Gastrocnemius medialis (tissue), 4 donors: ENCODE data around the gene DNAL1. TPM values are rescaled to one million over a fixed set of nuclear protein-coding genes. Genes with fewer than 3 reads are reported as not detected.

ENCODE experiments used
- ATAC-seq, 2 donors: fragments of 150-250 bp; one replicate each; pipeline ENCODE4 v1.9.1; 2016
- DNase-seq, 2 donors: peaks; one replicate each; pipeline ENCODE4 v3.0.0-alpha.2; 2019
- H3K27ac ChIP-seq, 4 donors: fragments of 200-600 bp; sonication (generic); 1 replicate in 1 of 4; 2 replicates in 3 of 4; pipeline ENCODE4 v1.5.1; 2016 to 2018; ENCODE audit warnings: mild to moderate bottlenecking in 2 of 4, moderate library complexity in 1 of 4
- H3K27me3 ChIP-seq, 3 donors: fragments of 200-600 bp; sonication (generic) in 2 of 3; 1 replicate in 1 of 3; 2 replicates in 2 of 3; pipeline versions ENCODE4 v1.5.1 to v1.6.0; 2016 to 2019; ENCODE audit warnings: mild to moderate bottlenecking in 1 of 3, moderate library complexity in 1 of 3
- H3K36me3 ChIP-seq, 2 donors: fragments of 200-600 bp; sonication (generic) in 1 of 2; one replicate each; pipeline ENCODE4 v1.5.1; 2017 to 2018
- H3K4me1 ChIP-seq, 2 donors: fragments of 200-600 bp; sonication (generic) in 1 of 2; one replicate each; pipeline ENCODE4 v1.5.1; 2016 to 2017; ENCODE audit warnings: mild to moderate bottlenecking in 2 of 2
- H3K4me3 ChIP-seq, 4 donors: fragments of 200-600 bp; sonication (generic) in 3 of 4; 1 replicate in 1 of 4; 2 replicates in 3 of 4; pipeline ENCODE4 v1.5.1; 2016 to 2019; ENCODE audit warnings: mild to moderate bottlenecking in 2 of 4
- H3K9me3 ChIP-seq, 3 donors: fragments of 200-600 bp; sonication (generic) in 2 of 3; 1 replicate in 1 of 3; 2 replicates in 2 of 3; pipeline ENCODE4 v1.5.1; 2016 to 2019
- CTCF ChIP-seq, 5 experiments: fragments of 450-650 bp in 3 of 5; fragments of 200-600 bp in 2 of 5; sonication (generic) in 2 of 5; IDR thresholded peaks in 4 of 5; conservative IDR thresholded peaks in 1 of 5; 1 replicate in 4 of 5; 2 replicates in 1 of 5; pipeline ENCODE4 v1.5.1; 2016 to 2019; ENCODE audit warnings: antibody characterized with exemption in 5 of 5, mild to moderate bottlenecking in 3 of 5, moderate library complexity in 3 of 5
- POLR2A ChIP-seq, 2 donors: fragments of 450-650 bp; IDR thresholded peaks; one replicate each; pipeline ENCODE4 v1.6.1; 2017; ENCODE audit warnings: antibody characterized with exemption in 2 of 2, mild to moderate bottlenecking in 2 of 2, moderate library complexity in 2 of 2
- in situ Hi-C, 4 donors: fragments of 200-750 bp; cut with MboI; loops; one replicate each; pipeline versions ENCODE4 v1.15.0 to v1.8.0; 2017; ENCODE audit warnings: low sequenced_read_pairs in 4 of 4
- intact Hi-C: fragments of 100-400 bp; cut with DNase I; formaldehyde crosslinking; loops from one replicate; pipeline ENCODE4 v1.15.1; 2023; ENCODE audit warnings: low total_unique reads
- total RNA-seq, 4 donors: library from RNA; depleted of rRNA; stranded (reverse); fragments of >200 nt; gene quantifications; one replicate each; pipeline versions ENCODE4 v1.1.0 to v1.2.3, GENCODE V29; 2016

Gene DNAL1
- total RNA-seq, 4 donors from 2014 or later = 6.4 to 8.2 (median 7.7) TPM

GRCh38 chr14:73613419-73613963 is 31.3 kb upstream of the DNAL1 start:
- TF ChIP-seq CTCF (IDR thresholded peaks at IDR 0.05 in 4 of 5, conservative IDR thresholded peaks at IDR 0.05 in 1 of 5) (no peak), POLR2A (IDR thresholded peaks at IDR 0.05) (no peak)
- Histone ChIP-seq H3K4me3 (peak overlapping the region in 3 of 4 donors; percentile 61 to 69 (median 62)), H3K27ac (peak overlapping the region in 1 of 4 donors; percentile 80), H3K9me3 (no peaks in the 10 kb centered on the region), H3K36me3 (no peaks in the 10 kb centered on the region), H3K27me3 (no peaks in the 10 kb centered on the region), H3K4me1 (no peaks in the 10 kb centered on the region)
- DNase-seq (no peak), ATAC-seq (no peak)
- intact Hi-C loops (no loop called here), in situ Hi-C loops (no loop called here)

GRCh38 chr14:73616831-73617230 is 28.0 kb upstream of the DNAL1 start:
- ATAC-seq (no peak), DNase-seq (no peak)
- Histone ChIP-seq H3K27me3 (no peaks in the 10 kb centered on the region), H3K4me1 (no peaks in the 10 kb centered on the region), H3K9me3 (no peaks in the 10 kb centered on the region), H3K27ac (no peak overlapping the region), H3K4me3 (no peak overlapping the region), H3K36me3 (no peaks in the 10 kb centered on the region)
- in situ Hi-C loops = no loop called here
- TF ChIP-seq POLR2A (IDR thresholded peaks at IDR 0.05) (no peak), CTCF (IDR thresholded peaks at IDR 0.05 in 4 of 5, conservative IDR thresholded peaks at IDR 0.05 in 1 of 5) (no peak)
- intact Hi-C loops = no loop called here

- DNase-seq (no peak), ATAC-seq (no peak)
- in situ Hi-C loops (no loop called here), intact Hi-C loops (no loop called here)
- no peaks in the 10 kb centered on the region for H3K27me3 ChIP-seq
- H3K36me3 ChIP-seq = no peaks in the 10 kb centered on the region
- TF ChIP-seq CTCF (IDR thresholded peaks at IDR 0.05 in 4 of 5, conservative IDR thresholded peaks at IDR 0.05 in 1 of 5) = no peak
- TF ChIP-seq POLR2A (IDR thresholded peaks at IDR 0.05) = no peak
- H3K4me1 ChIP-seq = no peaks in the 10 kb centered on the region
- H3K27ac ChIP-seq = no peak overlapping the region
- H3K9me3 ChIP-seq = no peaks in the 10 kb centered on the region
- H3K4me3 ChIP-seq = no peak overlapping the region
These were observed 25.3 kb upstream of the DNAL1 start for GRCh38 chr14:73619524-73619923.

GRCh38 chr14:73620268-73620667 is 24.5 kb upstream of the DNAL1 start:
- Histone ChIP-seq H3K36me3 (no peaks in the 10 kb centered on the region), H3K4me1 (no peaks in the 10 kb centered on the region), H3K27me3 (no peaks in the 10 kb centered on the region), H3K27ac (no peak overlapping the region), H3K9me3 (no peaks in the 10 kb centered on the region), H3K4me3 (no peak overlapping the region)
- no peak for ATAC-seq
- intact Hi-C loops (no loop called here), in situ Hi-C loops (no loop called here)
- DNase-seq = no peak
- TF ChIP-seq CTCF (IDR thresholded peaks at IDR 0.05 in 4 of 5, conservative IDR thresholded peaks at IDR 0.05 in 1 of 5) (no peak), POLR2A (IDR thresholded peaks at IDR 0.05) (no peak)

GRCh38 chr14:73623504-73624054 is 21.2 kb upstream of the DNAL1 start:
- in situ Hi-C loops (no loop called here), intact Hi-C loops (no loop called here)
- DNase-seq (no peak), ATAC-seq (no peak)
- no peak overlapping the region for H3K27ac ChIP-seq
- H3K9me3 ChIP-seq = no peaks in the 10 kb centered on the region
- no peak overlapping the region for H3K4me3 ChIP-seq
- no peak for TF ChIP-seq POLR2A (IDR thresholded peaks at IDR 0.05)
- no peak for TF ChIP-seq CTCF (IDR thresholded peaks at IDR 0.05 in 4 of 5, conservative IDR thresholded peaks at IDR 0.05 in 1 of 5)
- no peaks in the 10 kb centered on the region for H3K27me3 ChIP-seq
- H3K4me1 ChIP-seq = no peaks in the 10 kb centered on the region
- no peaks in the 10 kb centered on the region for H3K36me3 ChIP-seq
